NCI-H460 (cell line): ENCODE data around the gene MAP3K9. TPM values are rescaled to one million over a fixed set of nuclear protein-coding genes. Genes with fewer than 3 reads are reported as not detected.
"Not testable (repeated sequence)": the region's sequence is repeated elsewhere in the genome, so short reads cannot be mapped to it uniquely, and the experiment has no call there.

Source experiments
- DNase-seq: peaks from one replicate; pipeline ENCODE4 v3.0.0-alpha.2; 2016; ENCODE audit warnings: low read depth; ENCODE audit errors: extremely low read depth
- polyA plus RNA-seq: library from polyadenylated mRNA; depleted of rRNA; stranded (reverse); fragments of >200 nt; gene quantifications from 2 replicates; pipeline ENCODE4 v1.2.3, GENCODE V29; 2014; cell fraction: nucleus; rRNA removed
- total RNA-seq: library from RNA; depleted of rRNA; stranded (reverse); fragments of >200 nt; shearing (Covaris generic); gene quantifications from 2 replicates; pipeline ENCODE4 v1.2.3, GENCODE V29; 2014; rRNA removed

Gene MAP3K9
- 0.55 and 0.84 TPM in 2 replicates for total RNA-seq
- 0.01 and 0.82 TPM in 2 replicates for polyA plus RNA-seq

DNA sequence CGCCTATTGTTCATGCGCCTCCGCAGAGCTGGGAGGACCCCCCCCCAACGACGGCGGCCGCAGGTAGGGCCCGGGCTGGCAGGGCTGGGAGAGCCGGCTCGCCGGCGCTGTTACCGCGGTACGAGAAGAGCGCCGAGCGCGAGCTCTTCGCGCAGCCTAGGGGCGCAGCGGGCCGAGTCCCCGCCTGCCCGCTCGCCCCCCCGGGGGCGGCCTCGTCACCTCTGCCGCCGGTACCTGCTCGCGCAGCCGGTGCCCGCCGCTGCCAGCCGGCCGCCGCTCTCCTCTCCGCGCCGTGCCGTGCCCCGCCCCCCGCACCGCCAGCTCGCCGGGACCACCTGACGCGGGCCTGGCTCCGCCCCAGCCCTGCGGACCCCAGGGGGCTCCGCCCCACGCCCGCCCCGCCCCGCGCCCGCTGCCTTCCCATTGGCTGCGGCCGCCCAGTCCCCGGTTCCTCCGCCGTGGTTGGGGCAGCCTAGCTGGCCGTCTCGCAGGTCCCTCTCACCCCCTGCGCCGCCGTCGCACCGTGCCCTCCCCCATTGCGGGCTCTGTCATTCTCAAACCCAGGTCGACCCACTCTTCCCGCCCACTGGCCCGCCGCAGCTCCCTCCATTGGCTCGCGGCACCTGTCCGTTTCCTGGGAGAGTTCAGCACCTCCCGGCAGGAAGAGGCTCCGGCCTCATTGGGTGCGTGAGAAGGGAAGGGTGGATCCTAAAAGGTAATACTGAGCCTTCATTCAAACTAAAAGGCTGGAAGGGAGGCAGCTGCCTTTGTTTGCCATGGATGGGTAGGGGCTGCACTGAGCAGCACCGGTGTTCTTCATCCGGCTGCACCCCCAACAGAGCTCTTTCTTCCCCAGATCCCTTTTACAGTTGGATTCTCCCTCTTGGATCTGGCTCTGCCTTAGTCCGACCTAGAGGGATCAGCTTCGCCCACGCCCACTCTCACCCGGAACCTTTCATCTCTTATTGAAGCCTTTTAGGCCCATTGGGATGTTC lies at the start of gene MAP3K9:
Gene MAP3K9, minus strand, starts transcription at position 289 of the 995 bp plus-strand sequence. CDS start 342 bp downstream, outside the sequence.
- DNase-seq: peak; percentile 73

DNA sequence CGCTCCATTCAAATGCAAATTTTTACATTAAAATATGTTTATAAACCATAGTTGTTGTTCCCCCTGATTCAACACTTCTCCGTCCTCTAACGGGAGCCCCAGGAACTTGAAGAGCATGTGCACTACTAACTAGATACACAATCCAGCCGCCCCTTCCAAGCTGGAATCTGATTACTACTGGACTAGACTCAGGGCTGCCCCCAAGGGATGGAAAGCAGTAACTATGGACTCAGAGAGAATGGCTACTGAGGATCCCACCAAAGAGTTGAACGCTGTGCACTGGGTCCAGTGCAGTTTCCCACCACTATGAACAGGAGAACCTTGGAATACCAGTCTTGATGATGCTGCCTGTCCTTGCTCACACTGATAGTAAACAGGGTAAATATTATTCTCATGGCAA lies 49.3 kb upstream of the MAP3K9 start:
- no peak for DNase-seq

DNA sequence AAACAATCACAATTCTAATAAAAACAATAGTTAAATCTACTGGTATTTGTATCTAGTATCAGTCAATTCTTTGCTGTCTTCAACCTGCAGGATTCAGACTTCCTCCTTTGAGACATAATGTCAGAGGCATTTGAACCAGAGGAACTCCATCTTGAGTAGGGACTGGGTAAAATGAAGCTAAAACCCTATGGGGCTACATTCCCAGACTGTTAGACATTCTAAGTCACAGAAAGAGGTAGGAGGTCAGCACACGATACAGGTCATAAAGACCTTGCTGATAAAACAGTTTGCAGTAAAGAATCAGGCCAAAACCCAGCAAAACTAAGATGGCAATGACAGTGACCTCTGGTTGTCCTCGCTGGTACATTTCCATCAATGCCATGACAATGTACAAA lies 48.2 kb upstream of the MAP3K9 start:
- DNase-seq: no peak

DNA sequence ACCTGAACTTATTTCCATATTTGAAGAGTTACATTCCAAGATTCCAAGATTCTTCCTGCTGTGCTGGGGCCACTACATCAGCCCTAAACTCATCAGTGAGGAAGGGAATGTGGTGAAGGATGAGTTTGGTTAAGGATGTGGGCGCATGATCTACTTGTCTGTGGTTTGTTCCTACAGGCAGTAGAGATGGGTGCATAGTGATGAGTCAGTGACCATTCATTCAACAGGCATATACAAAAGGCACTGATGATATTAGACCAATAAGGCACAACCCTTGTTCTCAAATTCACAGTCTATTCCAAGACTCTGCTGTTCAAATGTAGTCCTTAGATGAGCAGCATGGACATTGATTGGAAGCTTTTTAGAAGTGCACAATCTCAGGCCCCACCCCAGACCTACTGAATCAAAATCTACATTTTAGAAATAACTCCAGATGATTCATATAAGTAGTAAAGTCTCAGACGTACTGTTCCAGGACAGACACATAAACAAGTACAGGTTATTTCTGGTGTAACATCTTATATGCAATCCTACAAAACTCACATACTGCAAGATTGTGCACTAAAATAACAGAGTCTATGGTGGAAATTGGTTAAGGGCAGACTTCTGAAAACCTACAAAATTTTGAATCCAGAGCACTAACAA lies 47.7 kb upstream of the MAP3K9 start:
- DNase-seq: no peak

DNA sequence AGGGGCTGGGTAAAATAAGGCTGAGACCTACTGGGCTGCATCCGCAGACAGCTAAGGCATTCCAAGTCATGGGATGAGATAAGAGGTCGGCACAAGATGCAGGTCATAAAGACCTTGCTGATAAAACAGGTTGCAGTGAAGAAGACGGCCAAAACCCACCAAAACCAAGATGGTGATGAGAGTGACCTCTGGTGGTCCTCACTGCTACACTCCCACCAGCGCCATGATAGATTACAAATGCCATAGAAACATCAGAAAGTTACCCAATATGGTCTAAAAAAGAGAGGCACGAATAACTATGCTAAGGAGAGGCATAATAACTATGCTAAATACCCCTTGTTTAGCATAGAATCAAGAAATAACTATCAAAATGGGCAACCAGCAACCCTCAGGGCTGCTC lies 46.2 kb upstream of the MAP3K9 start:
- DNase-seq: no peak

DNA sequence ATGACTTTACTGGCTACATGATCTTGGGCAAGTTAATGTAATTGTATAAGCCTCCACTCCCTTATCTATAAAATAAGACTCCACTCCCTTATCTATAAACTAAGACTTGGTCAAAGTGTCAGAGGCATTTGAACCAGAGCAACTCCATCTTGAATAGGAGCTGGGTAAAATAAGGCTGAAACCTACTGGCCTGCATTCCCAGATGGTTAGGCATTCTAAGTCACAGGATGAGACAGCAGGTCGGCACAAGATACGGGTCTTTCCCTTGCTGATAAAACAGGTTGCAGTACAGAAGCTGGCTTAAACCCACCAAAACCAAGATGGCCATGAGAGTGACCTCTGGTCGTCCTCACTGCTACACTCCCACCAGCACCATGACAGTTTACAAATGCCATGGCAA lies 44.3 kb upstream of the MAP3K9 start:
- DNase-seq: not testable (repeated sequence)

DNA sequence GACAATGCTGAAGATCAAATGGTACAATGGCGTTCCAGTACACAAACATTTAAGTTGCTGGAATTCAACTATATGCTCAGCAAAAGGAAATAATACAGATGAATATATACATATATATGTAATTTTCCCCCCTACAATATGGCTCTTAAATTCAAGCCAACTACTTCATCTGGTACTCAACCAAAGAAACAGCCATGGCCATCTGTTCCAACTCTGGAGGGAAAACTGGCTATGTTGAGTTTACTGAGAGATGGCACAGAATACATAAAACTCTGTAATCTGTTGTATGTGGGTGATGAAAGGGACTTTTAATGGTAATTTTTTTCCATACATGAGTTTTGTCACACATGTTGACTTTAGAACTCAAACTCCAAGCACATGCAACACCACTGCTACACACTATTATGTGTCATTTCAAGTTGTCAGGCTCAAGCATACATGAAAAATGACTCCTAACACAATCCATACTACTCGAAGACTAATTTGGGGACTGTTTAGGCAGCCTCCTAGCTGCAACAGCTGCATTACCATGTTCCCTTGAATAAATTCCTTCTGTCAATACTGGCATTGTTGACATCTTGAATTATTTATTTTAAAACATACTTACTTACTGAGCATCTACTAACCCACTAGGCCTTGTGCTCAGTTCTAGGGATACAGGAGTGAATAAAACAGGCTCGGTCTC lies 38.2 kb upstream of the MAP3K9 start:
- DNase-seq: no peak

DNA sequence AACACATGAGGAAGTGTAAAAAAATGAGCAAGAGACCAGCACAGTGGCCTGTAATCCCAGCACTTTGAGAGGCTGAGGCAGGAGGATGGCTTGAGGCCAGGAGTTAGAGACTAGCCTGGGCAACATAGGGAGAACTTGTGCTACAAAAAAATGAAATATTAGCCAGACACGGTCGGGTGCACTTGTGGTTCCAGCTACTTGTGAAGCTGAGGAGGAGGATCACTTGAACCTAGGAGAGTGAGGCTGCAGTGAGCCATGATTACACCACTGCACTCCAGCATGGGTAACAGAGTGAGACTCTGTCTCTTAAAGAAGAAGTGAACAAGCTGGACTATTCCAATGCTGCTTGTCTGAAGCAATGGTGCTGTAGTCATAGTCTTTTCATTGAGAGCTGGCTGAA lies 36.3 kb upstream of the MAP3K9 start:
- DNase-seq: no peak

DNA sequence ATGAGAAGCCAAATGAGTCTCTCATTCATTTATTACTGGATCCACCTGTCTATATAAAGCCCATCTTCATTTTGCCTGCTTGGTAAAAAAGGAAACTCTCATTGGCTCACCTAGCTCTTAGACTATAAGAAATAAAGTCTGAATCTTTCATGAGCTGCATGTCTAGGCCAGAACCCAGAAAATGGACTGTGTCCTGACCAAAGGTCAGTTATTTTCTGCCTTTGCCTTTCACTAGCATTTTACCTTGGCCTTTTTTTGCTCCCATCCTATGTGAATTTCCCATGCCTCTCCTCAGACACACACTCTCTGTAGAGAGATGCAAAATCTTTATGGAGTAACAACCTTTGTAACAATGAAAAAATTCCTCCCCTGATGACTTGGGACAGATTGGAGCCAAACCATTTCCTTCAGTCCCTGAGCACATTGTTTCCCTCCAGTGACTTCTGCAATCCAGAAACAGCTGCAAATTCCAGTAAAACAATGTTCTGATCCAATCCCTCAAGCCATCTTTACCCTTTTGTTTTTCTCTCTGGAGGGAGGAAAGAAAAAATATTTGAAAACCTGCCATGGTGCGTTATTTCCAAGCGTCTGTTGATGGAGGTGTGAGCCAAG lies 33.6 kb upstream of the MAP3K9 start:
- DNase-seq: no peak

DNA sequence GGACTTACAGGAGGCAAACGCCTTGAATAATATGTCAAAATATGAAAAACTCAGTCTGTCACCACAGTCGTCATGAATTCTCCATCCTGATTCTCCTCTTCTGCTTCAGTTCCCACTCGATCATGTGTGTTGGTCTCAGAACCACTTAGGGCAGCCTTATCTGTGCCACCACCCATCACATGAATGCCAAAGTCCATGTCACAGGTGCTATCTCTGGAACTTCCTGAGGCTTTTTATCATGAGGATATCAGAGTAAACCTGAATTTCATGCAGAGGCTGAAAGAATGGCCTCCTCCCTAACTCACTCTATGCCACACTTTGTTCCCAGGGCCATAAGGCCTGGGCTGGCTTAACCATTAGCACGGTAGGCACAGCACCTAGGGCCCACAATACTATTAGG lies 28.8 kb upstream of the MAP3K9 start:
- no peak for DNase-seq

DNA sequence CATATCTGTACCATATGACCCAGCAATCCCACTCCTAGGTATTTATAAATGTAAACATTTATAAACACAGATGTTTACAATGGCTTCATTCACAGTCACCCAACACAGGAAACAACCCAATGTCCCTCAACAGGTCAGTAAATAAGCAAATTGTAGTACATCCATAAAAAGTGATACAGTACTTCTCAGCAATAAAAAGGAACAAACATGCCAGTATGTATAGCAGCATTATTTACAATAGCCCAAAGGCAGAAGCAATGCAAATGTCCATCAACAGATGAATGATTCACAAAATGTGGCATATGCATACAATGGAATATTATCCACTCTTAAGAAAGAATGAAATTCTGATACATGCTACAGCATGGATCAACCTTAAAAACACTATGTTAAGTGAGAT lies 27.6 kb upstream of the MAP3K9 start:
- DNase-seq: no peak

DNA sequence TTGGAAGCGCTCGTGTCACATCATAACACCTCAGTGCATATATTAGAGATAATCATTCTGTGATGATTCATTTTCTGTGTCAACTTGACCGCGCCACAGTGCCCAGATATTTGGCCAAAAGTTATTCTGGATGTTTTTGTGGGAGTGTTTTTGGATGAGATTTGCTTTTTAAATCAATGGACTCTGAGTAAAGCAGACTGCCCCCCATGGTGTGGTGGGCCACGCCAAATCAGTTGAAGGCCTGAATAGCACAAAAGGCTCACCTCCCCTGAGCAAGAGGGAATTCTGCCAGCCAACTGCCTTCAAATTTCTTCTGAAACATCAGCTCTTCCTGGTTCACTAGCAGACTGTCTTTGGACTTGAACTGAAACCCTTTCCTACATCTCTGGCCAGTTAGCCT lies 24.6 kb upstream of the MAP3K9 start:
- no peak for DNase-seq

DNA sequence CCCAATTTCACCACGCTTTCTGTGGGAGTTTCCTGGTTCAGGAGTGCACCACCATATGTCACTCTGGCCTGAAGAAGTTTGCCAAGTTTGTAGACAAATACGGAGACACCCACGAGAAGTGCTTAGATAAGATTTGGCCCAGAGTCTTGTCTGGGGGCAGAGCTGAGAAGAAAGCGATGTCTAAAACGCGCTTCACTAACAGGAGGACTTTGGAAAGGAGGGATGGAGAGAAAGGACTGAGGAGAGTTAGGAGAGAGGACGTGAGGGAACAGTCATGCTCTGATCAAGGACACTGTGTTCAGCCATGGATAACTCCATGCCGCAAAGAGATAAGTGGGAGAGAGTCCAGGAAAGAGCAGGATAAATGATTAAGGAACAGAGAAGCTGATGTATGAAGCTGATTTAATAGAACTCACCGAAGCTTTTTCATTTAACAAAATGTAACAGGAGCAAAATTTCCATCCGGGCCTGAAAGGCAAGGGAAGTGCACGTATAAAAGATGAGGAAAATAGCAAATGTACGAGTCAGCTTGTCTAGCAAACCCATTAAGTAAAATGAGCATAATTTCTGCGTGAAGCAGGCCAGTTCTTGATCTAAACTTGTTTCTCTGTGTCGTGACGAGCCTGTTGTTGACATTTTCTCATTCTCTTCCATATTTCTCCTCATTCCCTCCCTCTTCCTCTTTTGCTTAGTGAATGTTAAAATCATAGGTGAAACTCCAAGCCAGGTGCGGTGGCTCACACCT lies 23.4 kb upstream of the MAP3K9 start:
- no peak for DNase-seq

DNA sequence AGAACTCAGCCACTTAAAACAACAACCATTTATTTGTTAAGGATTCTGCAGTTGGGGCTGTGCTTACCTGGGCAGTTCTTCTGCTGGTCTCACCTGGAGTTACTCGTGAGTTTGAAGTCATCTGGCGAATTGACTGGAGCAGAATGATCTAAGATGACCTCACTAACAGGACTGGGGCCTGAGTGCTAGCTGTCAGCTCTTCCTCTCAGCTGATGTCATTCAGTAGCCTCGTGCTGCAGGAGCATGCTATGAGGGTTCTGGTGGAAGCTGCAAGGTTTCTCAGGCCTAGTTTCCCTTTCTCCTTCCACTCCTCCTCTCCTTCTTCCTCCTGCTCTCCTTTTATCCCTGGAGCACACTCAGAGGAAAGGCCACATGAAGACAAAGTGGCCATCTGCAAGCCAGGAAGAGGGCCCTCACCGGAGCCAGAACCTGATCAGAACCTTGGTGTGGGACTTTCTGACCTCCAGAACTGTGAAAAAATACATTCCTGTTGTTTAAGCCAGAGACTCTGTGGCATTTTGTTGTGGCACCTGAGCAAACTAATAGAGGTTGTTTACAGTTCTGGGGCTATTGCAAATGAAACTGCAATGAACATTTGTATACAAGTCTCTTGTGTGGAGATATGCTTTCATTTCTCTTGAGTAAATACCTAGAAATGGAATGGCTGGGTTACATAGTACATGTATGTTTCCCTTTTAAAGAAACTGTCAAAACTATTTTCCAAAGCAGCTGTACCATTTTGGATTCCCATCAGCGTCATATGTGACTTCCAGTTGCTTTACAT lies 21.9 kb upstream of the MAP3K9 start:
- DNase-seq: no peak

DNA sequence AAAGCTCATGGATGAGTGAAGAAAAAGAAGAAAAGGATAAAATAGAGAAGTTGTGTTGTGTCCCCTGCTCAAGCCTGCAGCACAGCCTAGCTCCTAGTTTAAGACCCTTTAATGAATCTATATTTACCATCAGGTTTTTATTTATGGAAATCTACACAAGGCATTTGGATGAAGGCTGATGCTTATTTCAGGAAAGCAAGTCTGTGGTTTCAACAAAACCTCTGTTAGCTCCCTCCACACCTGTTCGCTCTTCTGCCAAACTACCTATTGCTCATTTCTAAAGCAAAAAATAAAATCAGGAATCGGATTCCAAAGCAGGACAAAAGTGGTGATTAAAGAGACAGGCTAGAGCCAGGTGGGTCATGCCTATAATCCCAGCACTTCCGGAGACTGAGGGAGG lies 18.9 kb upstream of the MAP3K9 start:
- DNase-seq: no peak

DNA sequence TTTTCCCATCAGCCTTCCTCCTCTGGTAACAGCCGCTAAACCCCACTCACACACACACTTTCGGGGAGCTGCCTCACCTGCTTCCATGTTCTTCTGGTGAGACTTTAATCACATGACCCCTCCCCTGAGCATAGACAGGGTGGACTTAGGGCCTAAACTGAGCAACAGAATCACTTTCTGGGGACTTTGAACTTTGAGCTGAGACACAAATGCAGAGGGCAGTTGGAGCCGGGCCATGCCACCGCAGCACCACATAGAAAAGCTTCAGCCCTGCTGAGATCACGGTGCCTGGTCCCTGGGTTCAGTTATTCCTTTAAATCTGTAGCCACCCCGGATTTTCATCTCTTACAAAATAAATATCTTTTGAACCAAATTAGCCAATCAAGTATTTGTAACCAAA lies 18.4 kb upstream of the MAP3K9 start:
- DNase-seq: no peak

DNA sequence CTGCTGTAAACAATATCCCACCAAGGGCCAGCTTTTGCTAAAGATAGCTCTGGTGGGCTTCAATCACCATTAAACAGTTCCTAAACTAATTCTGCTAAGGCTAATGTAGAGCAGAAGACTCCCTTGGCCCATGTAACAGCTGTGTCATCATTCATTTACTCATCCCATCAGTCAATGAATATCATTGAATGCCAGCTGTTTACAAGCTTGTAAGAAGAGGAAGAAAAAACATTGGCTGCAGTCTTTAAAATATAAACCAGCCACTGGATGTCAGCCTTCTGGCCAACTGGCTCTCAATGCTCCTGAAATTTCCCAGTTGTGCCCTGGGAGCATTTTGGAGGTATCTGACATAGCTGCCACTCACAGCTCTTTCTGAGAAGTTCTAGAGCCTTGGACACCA lies 18.0 kb upstream of the MAP3K9 start:
- DNase-seq: no peak

DNA sequence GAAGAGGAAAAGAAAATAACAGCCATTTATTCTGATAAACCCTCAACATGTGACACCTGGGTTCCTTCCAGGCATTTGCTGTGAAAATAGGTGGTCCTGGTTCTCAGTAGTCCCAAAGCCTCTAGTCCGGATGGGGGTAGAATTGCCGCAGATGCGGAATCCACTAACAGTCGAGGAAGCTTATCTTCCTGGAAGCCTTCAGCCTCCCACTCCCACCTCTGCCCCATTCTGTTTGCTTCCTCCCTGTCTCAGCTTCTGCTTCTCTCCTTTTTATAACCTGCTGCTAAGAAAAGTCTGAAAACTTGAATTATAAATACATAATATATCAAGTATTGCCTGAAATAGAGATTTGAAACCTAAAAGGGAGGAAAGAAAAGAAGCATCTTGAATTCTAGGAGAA lies 14.0 kb upstream of the MAP3K9 start:
- DNase-seq: no peak

DNA sequence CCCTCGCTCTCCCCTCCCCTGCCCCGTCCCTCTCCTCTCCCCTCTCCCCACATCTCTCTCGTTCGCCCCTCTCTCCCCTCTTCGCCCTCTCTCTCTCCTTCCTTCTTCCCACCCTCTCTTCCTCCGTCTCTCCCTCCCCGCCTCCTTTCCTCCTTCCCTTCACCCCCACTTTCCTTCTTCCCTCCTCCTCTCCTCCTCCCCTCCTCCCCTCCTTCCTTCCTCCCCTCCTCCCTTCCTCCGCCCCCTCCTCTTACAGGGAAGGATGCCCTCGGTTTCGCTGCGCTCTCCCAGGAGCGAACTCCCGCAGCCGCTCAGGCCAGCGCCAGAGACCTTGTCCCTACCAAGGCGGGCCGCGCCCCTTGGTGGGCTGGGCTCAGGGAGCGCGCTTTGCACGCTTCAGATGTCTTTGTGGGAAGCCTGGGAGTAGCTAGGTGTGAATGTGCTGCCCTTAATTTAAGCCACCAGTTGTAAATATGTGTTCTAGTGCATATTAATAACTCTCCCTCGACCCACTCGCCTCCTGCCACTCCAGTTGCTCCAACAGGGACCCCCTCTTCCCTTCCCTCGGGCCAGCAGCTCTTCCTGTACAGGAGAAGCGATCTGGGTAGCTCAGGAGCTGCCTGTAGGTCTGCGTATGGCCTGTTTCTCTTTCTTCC lies 13.3 kb upstream of the MAP3K9 start:
- DNase-seq: no peak
